ENCODE results near the gene EIF2B1.

Gene EIF2B1

GRCh38 chr12:123633379-123634141, at the start of gene EIF2B1, which contains the start of gene GTF2H3:
EIF2B1 (minus strand) TSS chr12:123633686; CDS start chr12:123633557, 129 bp downstream.
GTF2H3 (plus strand) TSS chr12:123633829; CDS start chr12:123633860, 31 bp downstream.
- Histone ChIP-seq H3K9ac (ENCODE audit: low read depth, low read length) (peak within 1 kb of the TSS; percentile 96), H3K4me1 (ENCODE audit: insufficient read depth, low read length) (peaks cover 5% of the 10 kb centered on the region; the same call in 1 of the 2 replicates)

GRCh38 chr12:123681605-123682004, 48.1 kb upstream of the EIF2B1 start:
- Histone ChIP-seq H3K9ac (ENCODE audit: low read depth, low read length) (no peak overlapping the region), H3K36me3 (ENCODE audit: insufficient read depth, low read length) (no peaks in the 10 kb centered on the region), H3K4me1 (ENCODE audit: insufficient read depth, low read length) (no peaks in the 10 kb centered on the region), H3K9me3 (ENCODE audit: control insufficient read depth, insufficient read depth, low read length) (no peaks in the 10 kb centered on the region)

More at GRCh38 chr12:123633379-123634141, at the start of gene EIF2B1, which contains the start of gene GTF2H3:
- H3K36me3 ChIP-seq (ENCODE audit: insufficient read depth, low read length): peaks cover 23% of the 10 kb centered on the region
- H3K9me3 ChIP-seq (ENCODE audit: control insufficient read depth, insufficient read depth, low read length): no peaks in the 10 kb centered on the region

- no peaks in the 10 kb centered on the region for H3K4me1 ChIP-seq (ENCODE audit: insufficient read depth, low read length)
- H3K9me3 ChIP-seq (ENCODE audit: control insufficient read depth, insufficient read depth, low read length): no peaks in the 10 kb centered on the region
- no peaks in the 10 kb centered on the region for H3K36me3 ChIP-seq (ENCODE audit: insufficient read depth, low read length)
- H3K9ac ChIP-seq (ENCODE audit: low read depth, low read length): no peak overlapping the region
Measured at GRCh38 chr12:123678981-123679380, 45.5 kb upstream of the EIF2B1 start.

- Histone ChIP-seq H3K9me3 (ENCODE audit: control insufficient read depth, insufficient read depth, low read length) (no peaks in the 10 kb centered on the region), H3K36me3 (ENCODE audit: insufficient read depth, low read length) (no peaks in the 10 kb centered on the region), H3K9ac (ENCODE audit: low read depth, low read length) (no peak overlapping the region)
Measured at GRCh38 chr12:123676616-123677320, 43.3 kb upstream of the EIF2B1 start.

GRCh38 chr12:123675436-123675835, 42.0 kb upstream of the EIF2B1 start:
- Histone ChIP-seq H3K9me3 (ENCODE audit: control insufficient read depth, insufficient read depth, low read length) (no peaks in the 10 kb centered on the region), H3K9ac (ENCODE audit: low read depth, low read length) (no peak overlapping the region), H3K4me1 (ENCODE audit: insufficient read depth, low read length) (no peaks in the 10 kb centered on the region), H3K36me3 (ENCODE audit: insufficient read depth, low read length) (no peaks in the 10 kb centered on the region)

More at GRCh38 chr12:123676616-123677320, 43.3 kb upstream of the EIF2B1 start:
- H3K4me1 ChIP-seq (ENCODE audit: insufficient read depth, low read length): no peaks in the 10 kb centered on the region

- H3K9ac ChIP-seq (ENCODE audit: low read depth, low read length): peak overlapping the region; percentile 87
- H3K36me3 ChIP-seq (ENCODE audit: insufficient read depth, low read length): no peaks in the 10 kb centered on the region
- H3K9me3 ChIP-seq (ENCODE audit: control insufficient read depth, insufficient read depth, low read length): no peaks in the 10 kb centered on the region
- H3K4me1 ChIP-seq (ENCODE audit: insufficient read depth, low read length): no peaks in the 10 kb centered on the region
Measured at GRCh38 chr12:123671876-123672275, 38.4 kb upstream of the EIF2B1 start.

GRCh38 chr12:123670882-123671728, 37.6 kb upstream of the EIF2B1 start, which contains the start of gene TCTN2:
TCTN2 (plus strand) TSS chr12:123671113; CDS start chr12:123671241, 128 bp downstream.
- H3K9me3 ChIP-seq (ENCODE audit: control insufficient read depth, insufficient read depth, low read length): no peaks in the 10 kb centered on the region
- no peaks in the 10 kb centered on the region for H3K36me3 ChIP-seq (ENCODE audit: insufficient read depth, low read length)
- H3K4me1 ChIP-seq (ENCODE audit: insufficient read depth, low read length): no peaks in the 10 kb centered on the region
- peak within 1 kb of the TSS; percentile 87 for H3K9ac ChIP-seq (ENCODE audit: low read depth, low read length)

GRCh38 chr12:123667771-123668170, 34.3 kb upstream of the EIF2B1 start:
- Histone ChIP-seq H3K36me3 (ENCODE audit: insufficient read depth, low read length) (no peaks in the 10 kb centered on the region), H3K9me3 (ENCODE audit: control insufficient read depth, insufficient read depth, low read length) (no peaks in the 10 kb centered on the region), H3K9ac (ENCODE audit: low read depth, low read length) (no peak overlapping the region), H3K4me1 (ENCODE audit: insufficient read depth, low read length) (no peaks in the 10 kb centered on the region)

- Histone ChIP-seq H3K9ac (ENCODE audit: low read depth, low read length) (no peak overlapping the region), H3K9me3 (ENCODE audit: control insufficient read depth, insufficient read depth, low read length) (no peaks in the 10 kb centered on the region), H3K36me3 (ENCODE audit: insufficient read depth, low read length) (peaks cover 10% of the 10 kb centered on the region), H3K4me1 (ENCODE audit: insufficient read depth, low read length) (no peaks in the 10 kb centered on the region)
Measured at GRCh38 chr12:123659996-123660727, 26.7 kb upstream of the EIF2B1 start.

GRCh38 chr12:123657211-123657610, 23.7 kb upstream of the EIF2B1 start:
- Histone ChIP-seq H3K4me1 (ENCODE audit: insufficient read depth, low read length) (no peaks in the 10 kb centered on the region), H3K36me3 (ENCODE audit: insufficient read depth, low read length) (peaks cover 10% of the 10 kb centered on the region), H3K9me3 (ENCODE audit: control insufficient read depth, insufficient read depth, low read length) (no peaks in the 10 kb centered on the region), H3K9ac (ENCODE audit: low read depth, low read length) (no peak overlapping the region)

- H3K9me3 ChIP-seq (ENCODE audit: control insufficient read depth, insufficient read depth, low read length): no peaks in the 10 kb centered on the region
- H3K36me3 ChIP-seq (ENCODE audit: insufficient read depth, low read length): peaks cover 10% of the 10 kb centered on the region
- no peaks in the 10 kb centered on the region for H3K4me1 ChIP-seq (ENCODE audit: insufficient read depth, low read length)
- H3K9ac ChIP-seq (ENCODE audit: low read depth, low read length): no peak overlapping the region
Measured at GRCh38 chr12:123656392-123656791, 22.9 kb upstream of the EIF2B1 start.

GRCh38 chr12:123655420-123655819, 21.9 kb upstream of the EIF2B1 start:
- Histone ChIP-seq H3K9ac (ENCODE audit: low read depth, low read length) (no peak overlapping the region), H3K9me3 (ENCODE audit: control insufficient read depth, insufficient read depth, low read length) (no peaks in the 10 kb centered on the region), H3K36me3 (ENCODE audit: insufficient read depth, low read length) (peaks cover 17% of the 10 kb centered on the region), H3K4me1 (ENCODE audit: insufficient read depth, low read length) (no peaks in the 10 kb centered on the region)

GRCh38 chr12:123654129-123654701, 20.7 kb upstream of the EIF2B1 start:
- no peaks in the 10 kb centered on the region for H3K9me3 ChIP-seq (ENCODE audit: control insufficient read depth, insufficient read depth, low read length)
- H3K36me3 ChIP-seq (ENCODE audit: insufficient read depth, low read length): peaks cover 15% of the 10 kb centered on the region
- H3K9ac ChIP-seq (ENCODE audit: low read depth, low read length): no peak overlapping the region
- H3K4me1 ChIP-seq (ENCODE audit: insufficient read depth, low read length): no peaks in the 10 kb centered on the region
